ENCODE results near the gene CYP26B1. TPM values are rescaled to one million over a fixed set of nuclear protein-coding genes. Genes with fewer than 3 reads are reported as not detected.

CYP26B1 gene
- total RNA-seq, 2 donors from 2014 or later, result 0.91 to 68.2 TPM

DNA sequence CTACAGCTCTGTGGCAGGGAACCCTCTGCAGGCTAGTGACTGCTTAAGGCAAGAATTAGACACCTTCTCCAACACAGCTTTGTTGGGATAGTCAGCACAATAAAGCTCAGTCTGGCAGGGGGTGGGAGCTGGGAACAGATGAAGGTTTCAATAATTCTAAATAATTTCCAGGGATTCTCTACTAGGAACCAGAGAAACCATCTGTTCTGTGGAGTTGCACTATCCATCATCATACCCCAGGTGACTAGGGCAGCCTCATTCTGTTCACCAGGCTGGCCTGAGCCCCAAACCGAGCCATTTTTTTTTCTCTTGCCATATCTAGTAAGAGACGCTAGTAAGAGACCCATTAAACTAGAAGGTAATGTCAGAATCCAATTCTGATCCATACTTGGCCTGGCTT lies 35.8 kb upstream of the CYP26B1 start:
- Histone ChIP-seq H3K9me3 (no peaks in the 10 kb centered on the region), H3K36me3 (no peaks in the 10 kb centered on the region), H3K27me3 (replicated peaks; ENCODE audit: insufficient read depth) (no peaks in the 10 kb centered on the region), H3K27ac (no peak overlapping the region), H3K4me1 (replicated peaks) (no peaks in the 10 kb centered on the region), H3K4me3 (no peak overlapping the region)
- intact Hi-C loops (cut with DNase I), result no loop called here
- DNase-seq (ENCODE audit: low spot score), result no peak
- no peak for TF ChIP-seq POLR2AphosphoS5 (IDR thresholded peaks at IDR 0.05)
- TF ChIP-seq, protein P1, sequence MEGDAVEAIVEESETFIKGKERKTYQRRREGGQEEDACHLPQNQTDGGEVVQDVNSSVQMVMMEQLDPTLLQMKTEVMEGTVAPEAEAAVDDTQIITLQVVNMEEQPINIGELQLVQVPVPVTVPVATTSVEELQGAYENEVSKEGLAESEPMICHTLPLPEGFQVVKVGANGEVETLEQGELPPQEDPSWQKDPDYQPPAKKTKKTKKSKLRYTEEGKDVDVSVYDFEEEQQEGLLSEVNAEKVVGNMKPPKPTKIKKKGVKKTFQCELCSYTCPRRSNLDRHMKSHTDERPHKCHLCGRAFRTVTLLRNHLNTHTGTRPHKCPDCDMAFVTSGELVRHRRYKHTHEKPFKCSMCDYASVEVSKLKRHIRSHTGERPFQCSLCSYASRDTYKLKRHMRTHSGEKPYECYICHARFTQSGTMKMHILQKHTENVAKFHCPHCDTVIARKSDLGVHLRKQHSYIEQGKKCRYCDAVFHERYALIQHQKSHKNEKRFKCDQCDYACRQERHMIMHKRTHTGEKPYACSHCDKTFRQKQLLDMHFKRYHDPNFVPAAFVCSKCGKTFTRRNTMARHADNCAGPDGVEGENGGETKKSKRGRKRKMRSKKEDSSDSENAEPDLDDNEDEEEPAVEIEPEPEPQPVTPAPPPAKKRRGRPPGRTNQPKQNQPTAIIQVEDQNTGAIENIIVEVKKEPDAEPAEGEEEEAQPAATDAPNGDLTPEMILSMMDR (IDR thresholded peaks at IDR 0.05), result no peak
- TF ChIP-seq POLR2A (IDR thresholded peaks at IDR 0.05), result no peak
- WGBS, result 96% methylated on average over 2 of the region's 2 CpGs

DNA sequence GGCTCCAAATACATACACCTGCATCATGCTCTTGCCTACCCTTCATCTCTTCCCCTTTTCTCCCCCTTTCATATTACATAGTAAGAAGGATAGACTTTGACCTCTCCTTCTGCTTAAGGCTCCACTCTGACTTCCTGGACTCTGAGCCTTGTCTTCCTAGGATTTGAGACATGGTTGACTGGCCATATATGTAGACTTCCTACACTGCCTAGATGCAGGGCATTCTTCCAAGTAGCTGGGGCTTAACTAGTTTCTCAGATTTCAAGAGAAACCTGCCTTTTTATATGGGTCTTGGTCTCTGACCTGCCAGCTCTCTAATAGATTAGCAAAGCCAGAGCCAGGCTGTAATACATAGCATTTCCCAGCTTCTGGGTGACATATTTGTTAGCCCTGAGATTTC lies 35.4 kb upstream of the CYP26B1 start:
- H3K9me3 ChIP-seq, result no peaks in the 10 kb centered on the region
- no peak for DNase-seq (ENCODE audit: low spot score)
- H3K4me1 ChIP-seq (replicated peaks), result no peaks in the 10 kb centered on the region
- H3K4me3 ChIP-seq, result no peak overlapping the region
- TF ChIP-seq POLR2A (IDR thresholded peaks at IDR 0.05), result no peak
- no peaks in the 10 kb centered on the region for H3K36me3 ChIP-seq
- H3K27me3 ChIP-seq (replicated peaks; ENCODE audit: insufficient read depth), result no peaks in the 10 kb centered on the region
- intact Hi-C loops (cut with DNase I), result no loop called here
- H3K27ac ChIP-seq, result no peak overlapping the region

DNA sequence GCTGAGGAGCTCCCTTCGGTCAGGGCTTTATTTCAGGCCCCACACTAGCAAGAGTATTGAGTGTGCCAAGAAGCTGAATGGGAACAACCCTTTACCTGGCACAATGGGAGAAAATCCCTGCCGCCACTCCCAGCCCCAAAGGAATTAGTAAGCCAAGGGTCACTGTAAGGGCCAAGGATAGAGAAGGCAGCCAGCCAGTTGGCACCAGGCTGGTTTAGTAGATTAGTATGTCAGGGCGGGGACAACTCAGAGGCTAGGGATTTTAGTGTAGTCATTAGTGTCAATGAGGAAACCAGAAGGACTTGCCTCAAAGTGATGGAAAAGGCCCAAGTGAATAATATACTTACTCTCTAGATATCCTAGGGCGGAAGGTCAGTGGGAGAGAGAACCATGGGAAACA lies 34.9 kb upstream of the CYP26B1 start:
- H3K4me1 ChIP-seq (replicated peaks), result no peaks in the 10 kb centered on the region
- intact Hi-C loops (cut with DNase I), result no loop called here
- H3K4me3 ChIP-seq, result no peak overlapping the region
- H3K27me3 ChIP-seq (replicated peaks; ENCODE audit: insufficient read depth), result no peaks in the 10 kb centered on the region
- no peak for DNase-seq (ENCODE audit: low spot score)
- H3K36me3 ChIP-seq, result no peaks in the 10 kb centered on the region
- no peaks in the 10 kb centered on the region for H3K9me3 ChIP-seq
- no peak overlapping the region for H3K27ac ChIP-seq
- WGBS, result 90% methylated on average over 4 of the region's 4 CpGs
- TF ChIP-seq POLR2A (IDR thresholded peaks at IDR 0.05) (no peak), POLR2AphosphoS5 (IDR thresholded peaks at IDR 0.05) (no peak)
- TF ChIP-seq, protein P1 (IDR thresholded peaks at IDR 0.05), result no peak

DNA sequence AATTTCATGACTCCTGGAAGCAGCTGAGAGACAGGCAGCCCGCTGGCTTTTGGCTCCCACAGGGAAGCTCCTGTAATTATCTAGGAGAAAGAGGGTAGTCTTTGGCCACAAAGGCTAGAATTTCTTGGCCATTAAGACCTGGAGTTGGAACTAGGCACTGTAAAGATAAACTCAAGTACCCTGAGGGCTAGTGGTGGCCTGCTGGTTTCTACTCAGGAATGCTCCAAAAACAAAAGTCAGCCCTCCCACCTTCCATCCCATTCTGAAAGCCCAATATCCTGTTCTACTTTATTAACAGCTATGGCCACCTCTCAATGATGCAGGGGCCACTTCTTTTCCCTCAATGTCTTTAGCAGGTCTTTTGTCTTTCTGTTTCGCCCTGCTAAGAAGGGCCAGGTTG lies 34.0 kb upstream of the CYP26B1 start:
- no peaks in the 10 kb centered on the region for H3K36me3 ChIP-seq
- WGBS, result 88% methylated on average over 2 of the region's 2 CpGs
- no peak for DNase-seq (ENCODE audit: low spot score)
- no peaks in the 10 kb centered on the region for H3K4me1 ChIP-seq (replicated peaks)
- H3K27me3 ChIP-seq (replicated peaks; ENCODE audit: insufficient read depth), result no peaks in the 10 kb centered on the region
- no peaks in the 10 kb centered on the region for H3K9me3 ChIP-seq
- TF ChIP-seq POLR2AphosphoS5 (IDR thresholded peaks at IDR 0.05) (no peak), POLR2A (IDR thresholded peaks at IDR 0.05) (no peak)
- TF ChIP-seq, protein P1 (IDR thresholded peaks at IDR 0.05), result no peak
- H3K4me3 ChIP-seq, result no peak overlapping the region
- no peak overlapping the region for H3K27ac ChIP-seq
- intact Hi-C loops (cut with DNase I), result no loop called here

DNA sequence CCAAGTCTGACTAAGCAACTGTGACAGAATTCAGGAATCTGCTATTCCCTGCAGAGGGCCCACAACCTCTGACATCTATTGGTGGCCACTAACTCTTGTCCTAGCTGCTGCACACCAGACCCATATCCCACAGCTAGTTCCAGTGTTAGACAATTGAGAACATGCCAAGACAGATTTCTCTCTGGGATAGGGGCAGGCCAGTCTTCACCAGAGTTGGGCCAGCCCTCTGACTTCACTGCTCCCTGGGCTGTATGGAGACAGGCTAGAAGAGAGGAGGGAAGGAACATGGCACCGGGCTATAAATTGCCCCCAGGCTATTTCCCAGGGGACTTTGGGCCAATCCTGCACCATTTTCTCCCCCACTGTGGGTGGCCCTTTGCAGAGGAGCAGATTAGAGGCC lies 32.7 kb upstream of the CYP26B1 start:
- DNase-seq (ENCODE audit: low spot score), result no peak

More for the DNA sequence above, 32.7 kb upstream of the CYP26B1 start:
- Histone ChIP-seq H3K4me1 (replicated peaks) (no peaks in the 10 kb centered on the region), H3K9me3 (no peaks in the 10 kb centered on the region), H3K27ac (no peak overlapping the region), H3K27me3 (replicated peaks; ENCODE audit: insufficient read depth) (no peaks in the 10 kb centered on the region), H3K4me3 (no peak overlapping the region), H3K36me3 (no peaks in the 10 kb centered on the region)
- no peak for TF ChIP-seq POLR2A (IDR thresholded peaks at IDR 0.05)
- TF ChIP-seq, protein P1 (IDR thresholded peaks at IDR 0.05), result no peak
- TF ChIP-seq POLR2AphosphoS5 (IDR thresholded peaks at IDR 0.05), result no peak
- 100% methylated on average over 1 of the region's 1 CpG for WGBS
- intact Hi-C loops (cut with DNase I), result no loop called here

Measured in prostate gland (tissue), 2 donors.